GM12878 (cell line): ENCODE data around the gene CENPQ. TPM values are rescaled to one million over a fixed set of nuclear protein-coding genes. Genes with fewer than 3 reads are reported as not detected.

Experiments used
- ATAC-seq: fragments of 200-7000 bp; cut with Tn5 transposase; 3 replicates; pipeline ENCODE4 v1.9.1; 2020; ENCODE audit warnings: mild to moderate bottlenecking, moderate library complexity
- BruUV-seq: library from RNA; stranded (reverse); fragments of 400-500 nt; replicated peaks from 2 replicates; lab custom pipeline; 2021; lab: Mats Ljungman, UMichigan
- CTCF ChIA-PET: fragments of 300-600 bp; sonication (Branson Sonifier 250); formaldehyde crosslinking; extraction: SDS; loops from one replicate; lab custom pipeline; 2021; ENCODE audit warnings: inconsistent platforms; lab: Yijun Ruan, JAX
- POLR2A ChIA-PET: fragments of 350-600 bp; formaldehyde crosslinking; extraction: SDS; loops from one replicate; lab custom pipeline; 2021; ENCODE audit warnings: inconsistent platforms; lab: Charles Lee
- RAD21 ChIA-PET: fragments of 300-600 bp; sonication (Branson Sonifier 250); formaldehyde crosslinking; loops from one replicate; lab custom pipeline; 2023; ENCODE audit warnings: antibody characterized with exemption; ENCODE audit not compliant: unreplicated experiment; lab: Charles Lee
- SMC1A ChIA-PET: fragments of 300-600 bp; sonication (Branson Sonifier 250); formaldehyde crosslinking; loops from one replicate; lab custom pipeline; 2023; ENCODE audit not compliant: unreplicated experiment, uncharacterized antibody; lab: Charles Lee
- DNase-seq: peaks from one replicate; pipeline ENCODE4 v3.0.0-alpha.2; 2011; ENCODE audit warnings: low read depth, low spot score
- FAIRE-seq: peaks from 3 replicates; lab custom pipeline; 2011; peaks lifted over from hg19 to GRCh38; lab: Jason Lieb, UNC
- H2AFZ ChIP-seq: 2 replicates; pipeline ENCODE4 v1.6.0; 2011; ENCODE audit warnings: low read depth, low read length, control low read depth; ENCODE audit not compliant: control insufficient read depth
- H3K27ac ChIP-seq: 2 replicates; pipeline ENCODE4 v1.5.1; 2011; ENCODE audit warnings: control low read depth; ENCODE audit not compliant: control insufficient read depth, insufficient read depth
- H3K27me3 ChIP-seq, 2 experiments: replicated peaks in 1 of 2; 2 replicates each; pipeline versions ENCODE4 v1.6.0 to v1.6.1; 2011; ENCODE audit warnings: low read length in 1 of 2; ENCODE audit not compliant: control insufficient read depth in 2 of 2, insufficient read depth in 2 of 2
- H3K36me3 ChIP-seq, 2 experiments: 2 replicates each; pipeline ENCODE4 v1.5.1; 2011; ENCODE audit warnings: low read length in 1 of 2; ENCODE audit not compliant: control insufficient read depth in 2 of 2, insufficient read depth in 2 of 2
- H3K4me1 ChIP-seq: 2 replicates; pipeline ENCODE4 v1.6.1; 2011; ENCODE audit warnings: mild to moderate bottlenecking, low read length, moderate library complexity, mixed read lengths; ENCODE audit not compliant: control insufficient read depth, insufficient read depth
- H3K4me2 ChIP-seq: 2 replicates; pipeline ENCODE4 v1.6.0; 2011; ENCODE audit warnings: control low read depth; ENCODE audit not compliant: control insufficient read depth, insufficient read depth
- H3K4me3 ChIP-seq: fragments of 200-600 bp; sonication (generic); 2 replicates; pipeline ENCODE4 v1.5.1; 2016
- H3K79me2 ChIP-seq: 2 replicates; pipeline ENCODE4 v1.6.0; 2011; ENCODE audit warnings: low read length; ENCODE audit not compliant: control insufficient read depth, insufficient read depth
- H3K9ac ChIP-seq: 2 replicates; pipeline ENCODE4 v1.8.0; 2011; ENCODE audit warnings: low read length, control low read depth, mixed read lengths; ENCODE audit not compliant: control insufficient read depth, insufficient read depth
- H3K9me3 ChIP-seq: replicated peaks from 3 replicates; pipeline ENCODE4 v1.5.1; 2011; ENCODE audit warnings: mild to moderate bottlenecking, low read length; ENCODE audit not compliant: control insufficient read depth, insufficient read depth
- H4K20me1 ChIP-seq: 2 replicates; pipeline ENCODE4 v1.6.0; 2011; ENCODE audit not compliant: control insufficient read depth, insufficient read depth
- ATF3 ChIP-seq: IDR thresholded peaks from 2 replicates; pipeline ENCODE4 v1.6.1; 2011; ENCODE audit warnings: low read depth, mild to moderate bottlenecking, low read length, moderate library complexity, borderline replicate concordance; ENCODE audit errors: extremely low read depth
- ETV6 ChIP-seq, 2 experiments: fragments of 450-650 bp in 1 of 2; IDR thresholded peaks in 1 of 2; conservative IDR thresholded peaks in 1 of 2; 2 replicates each; pipeline ENCODE4 v1.6.1; 2014; ENCODE audit warnings: antibody characterized with exemption in 1 of 2, borderline replicate concordance in 1 of 2, low read depth in 1 of 2, mild to moderate bottlenecking in 1 of 2, moderate library complexity in 1 of 2
- EZH2 ChIP-seq: IDR thresholded peaks from 2 replicates; pipeline ENCODE4 v1.6.1; 2012; ENCODE audit warnings: low read depth, mild to moderate bottlenecking, control low read depth, inconsistent platforms, low read length, borderline replicate concordance; ENCODE audit not compliant: control insufficient read depth
- IRF4 ChIP-seq: IDR thresholded peaks from 2 replicates; pipeline ENCODE4 v1.6.1; 2011; ENCODE audit warnings: low read depth, low read length
- MTA3 ChIP-seq: IDR thresholded peaks from 2 replicates; pipeline ENCODE4 v1.6.1; 2012; ENCODE audit warnings: low read length, inconsistent platforms, borderline replicate concordance
- MYC ChIP-seq: IDR thresholded peaks from 2 replicates; pipeline ENCODE4 v1.6.1; 2011; ENCODE audit warnings: mild to moderate bottlenecking, low read length, moderate library complexity, inconsistent platforms; ENCODE audit not compliant: insufficient read depth, insufficient replicate concordance, insufficient read length, severe bottlenecking
- POLR2A ChIP-seq: IDR thresholded peaks from 2 replicates; pipeline ENCODE4 v1.6.1; 2011; ENCODE audit warnings: low read depth, mild to moderate bottlenecking, low read length
- SIX5 ChIP-seq: IDR thresholded peaks from 2 replicates; pipeline ENCODE4 v1.6.1; 2011; ENCODE audit warnings: mild to moderate bottlenecking, low read depth, low read length, moderate library complexity; ENCODE audit not compliant: severe bottlenecking
- SMAD5 ChIP-seq: IDR thresholded peaks from 2 replicates; pipeline ENCODE4 v1.6.1; 2016; ENCODE audit warnings: antibody characterized with exemption, low read depth
- SP1 ChIP-seq: IDR thresholded peaks from one replicate; pipeline ENCODE4 v1.6.1; 2011; ENCODE audit warnings: low read depth, low read length
- SREBF2 ChIP-seq: IDR thresholded peaks from 2 replicates; pipeline ENCODE4 v1.6.1; 2012; ENCODE audit warnings: mild to moderate bottlenecking, low read length
- STAT1 ChIP-seq: fragments of 450-650 bp; conservative IDR thresholded peaks from 2 replicates; pipeline ENCODE4 v1.6.1; 2014; ENCODE audit warnings: antibody characterized with exemption, mild to moderate bottlenecking
- STAT3 ChIP-seq: IDR thresholded peaks from 2 replicates; pipeline ENCODE4 v1.6.1; 2011; ENCODE audit warnings: low read depth, low read length, improper control_type of control experiment
- ZNF274 ChIP-seq: IDR thresholded peaks from one replicate; pipeline ENCODE4 v1.8.0; 2011; ENCODE audit not compliant: insufficient read length, insufficient read depth
- ZNF384 ChIP-seq: IDR thresholded peaks from 2 replicates; pipeline ENCODE4 v1.6.1; 2012; ENCODE audit warnings: low read depth, mild to moderate bottlenecking, low read length, improper control_type of control experiment, borderline replicate concordance
- ZSCAN29 ChIP-seq: fragments of 450-650 bp; IDR thresholded peaks from 2 replicates; pipeline ENCODE4 v1.6.1; 2017; ENCODE audit warnings: mild to moderate bottlenecking, moderate library complexity
- WGBS: methylation state at CpG from one replicate; pipeline ENCODE4 v1.1.6; 2016; ENCODE audit warnings: low lambda C conversion rate; ENCODE audit not compliant: insufficient replicate concordance, insufficient coverage; ENCODE audit errors: missing lambda C conversion rate; 5-methylcytosine and 5-hydroxymethylcytosine counted together
- in situ Hi-C: fragments of 300-500 bp; cut with MboI; formaldehyde crosslinking; loops from 9 replicates; pipeline ENCODE4 v1.14.3; 2018; ENCODE audit warnings: mixed read lengths
- intact Hi-C: fragments of 100-400 bp; cut with micrococcal nuclease; formaldehyde crosslinking; loops from one replicate; pipeline ENCODE4 v1.14.2; 2022; ENCODE audit not compliant: unreplicated experiment
- polyA plus RNA-seq, 11 experiments: library from polyadenylated mRNA; depleted of rRNA in 4 of 11; unstranded in 6 of 11; stranded (reverse) in 5 of 11; fragments of >200 nt; fragmentation: Nextera tagmentation in 4 of 11; fragmentation: Illumina TruSeq in 1 of 11; extraction: Ambion mirVana in 4 of 11; extraction: Trizol in 1 of 11; gene quantifications; 1 replicate in 1 of 11; 2 replicates in 10 of 11; pipeline versions ENCODE4 v1.2.1 to v1.2.3, GENCODE V29; 2011 to 2016; ENCODE audit warnings: inconsistent platforms in 2 of 11, missing spikeins in 2 of 11, low read depth in 1 of 11
- total RNA-seq, 4 experiments: library from RNA; depleted of rRNA in 3 of 4; stranded (reverse); fragments of >200 nt in 3 of 4; fragmentation: Illumina TruSeq in 1 of 4; extraction: Trizol in 1 of 4; gene quantifications; 2 replicates each; pipeline versions ENCODE4 v1.2.1 to v1.2.3, GENCODE V29; 2013 to 2021
- TF ChIP-seq, protein P1 (sequence below): IDR thresholded peaks from 2 replicates; pipeline ENCODE4 v1.6.1; 2011; ENCODE audit warnings: borderline replicate concordance, low read depth, mild to moderate bottlenecking, moderate library complexity, mixed read lengths, low read length; ENCODE audit not compliant: insufficient read depth; ENCODE audit errors: extremely low read length

Gene CENPQ
- total and polyA plus RNA-seq, 10 of the 15 experiments (the other 5 are each of a cell fraction or from before 2014, with no cell fraction given) = 7.4 to 34.2 (median 17.8) TPM

DNA sequence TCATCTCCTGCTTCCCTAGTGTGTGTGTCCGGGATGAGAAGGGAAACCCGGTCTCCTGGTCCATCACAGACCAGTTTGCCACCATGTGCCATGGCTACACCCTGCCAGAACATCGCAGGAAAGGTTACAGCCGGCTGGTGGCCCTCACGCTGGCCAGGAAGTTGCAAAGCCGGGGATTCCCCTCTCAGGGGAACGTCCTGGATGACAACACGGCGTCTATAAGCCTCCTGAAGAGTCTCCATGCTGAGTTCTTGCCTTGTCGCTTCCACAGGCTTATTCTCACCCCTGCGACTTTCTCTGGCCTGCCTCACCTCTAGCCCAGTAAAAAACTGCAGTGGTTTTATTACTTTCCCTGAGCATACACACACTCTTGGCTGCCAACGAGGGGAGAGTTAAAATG lies 63.4 kb downstream of the CENPQ start:
- Histone ChIP-seq H3K27ac (no peak overlapping the region), H3K4me2 (no peak overlapping the region), H2AFZ (no peak overlapping the region), H3K4me3 (no peak overlapping the region), H3K4me1 (no peaks in the 10 kb centered on the region), H3K27me3 (no peaks in the 10 kb centered on the region), H3K79me2 (no peaks in the 10 kb centered on the region), H3K9me3 (no peaks in the 10 kb centered on the region), H4K20me1 (no peaks in the 10 kb centered on the region), H3K36me3 (no peaks in the 10 kb centered on the region), H3K9ac (no peak overlapping the region)
- no peak for FAIRE-seq
- ChIA-PET RAD21 (no interaction called here), POLR2A (interaction anchor here (1.0 kb wide), 1 partner anchor 9 kb away, joined by 3 read pairs; no protein-coding TSS in a partner anchor), SMC1A (no interaction called here), CTCF (no interaction called here)
- BruUV-seq = no TSS peak
- no peak for TF ChIP-seq MYC
- TF ChIP-seq SMAD5 = no peak
- no peak for TF ChIP-seq SREBF2
- TF ChIP-seq MTA3 = no peak
- no peak for TF ChIP-seq SP1
- TF ChIP-seq ZSCAN29 = no peak
- TF ChIP-seq ETV6 (conservative IDR thresholded peaks at IDR 0.05 in 1 of 2, IDR thresholded peaks at IDR 0.05 in 1 of 2; ENCODE audit: borderline replicate concordance in 1 of 2, low read depth in 1 of 2) = no peak
- intact Hi-C loops (no loop called here), in situ Hi-C loops (loop anchor here (5.0 kb wide), 1 partner anchor 81 kb away; no protein-coding TSS in a partner anchor)
- 26% methylated on average over 12 of the region's 12 CpGs for WGBS
- no peak for ATAC-seq
- DNase-seq = no peak

DNA sequence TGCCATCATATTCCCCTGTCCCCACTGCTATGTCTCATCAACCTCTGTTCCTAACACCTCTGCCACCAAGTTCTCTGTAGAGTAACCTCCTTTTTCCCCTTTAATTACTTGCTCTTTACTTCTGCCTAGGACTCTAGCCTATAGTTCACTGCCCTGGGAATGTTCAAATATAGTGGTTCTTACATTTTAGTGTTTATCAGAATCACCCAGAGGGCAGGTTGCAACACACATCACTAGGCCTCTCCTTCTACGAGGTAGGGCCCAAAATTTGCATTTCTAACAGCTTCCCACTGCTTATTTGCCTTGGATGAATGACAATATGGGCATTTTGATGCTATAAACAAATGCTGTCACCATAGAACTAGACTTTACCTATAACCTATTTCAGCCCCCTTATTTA lies 64.2 kb downstream of the CENPQ start:
- RAD21 ChIA-PET = no interaction called here
- intact Hi-C loops (no loop called here), in situ Hi-C loops (loop anchor here (5.0 kb wide), 1 partner anchor 80 kb away; no protein-coding TSS in a partner anchor)
- Histone ChIP-seq H3K9ac (no peak overlapping the region), H3K4me1 (no peaks in the 10 kb centered on the region), H3K27ac (no peak overlapping the region), H2AFZ (no peak overlapping the region), H3K4me3 (no peak overlapping the region), H3K9me3 (no peaks in the 10 kb centered on the region), H3K27me3 (no peaks in the 10 kb centered on the region), H3K79me2 (no peaks in the 10 kb centered on the region), H4K20me1 (no peaks in the 10 kb centered on the region), H3K36me3 (no peaks in the 10 kb centered on the region), H3K4me2 (no peak overlapping the region)
- SMC1A ChIA-PET = no interaction called here
- TF ChIP-seq ATF3 (no peak), ZNF384 (no peak), EZH2 (no peak), SP1 (no peak), SIX5 (no peak), STAT3 (no peak), IRF4 (no peak), STAT1 (no peak), ZNF274 (no peak), POLR2A (no peak)
- TF ChIP-seq, protein P1, sequence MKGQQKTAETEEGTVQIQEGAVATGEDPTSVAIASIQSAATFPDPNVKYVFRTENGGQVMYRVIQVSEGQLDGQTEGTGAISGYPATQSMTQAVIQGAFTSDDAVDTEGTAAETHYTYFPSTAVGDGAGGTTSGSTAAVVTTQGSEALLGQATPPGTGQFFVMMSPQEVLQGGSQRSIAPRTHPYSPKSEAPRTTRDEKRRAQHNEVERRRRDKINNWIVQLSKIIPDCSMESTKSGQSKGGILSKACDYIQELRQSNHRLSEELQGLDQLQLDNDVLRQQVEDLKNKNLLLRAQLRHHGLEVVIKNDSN = no peak
- DNase-seq (no peak), ATAC-seq (no peak), FAIRE-seq (no peak)
- BruUV-seq = no TSS peak
- POLR2A ChIA-PET = interaction anchor here (1.0 kb wide), 1 partner anchor 9 kb away, joined by 3 read pairs; no protein-coding TSS in a partner anchor
- WGBS = 6% methylated on average over 1 of the region's 1 CpG
- CTCF ChIA-PET = interaction anchor here (1.7 kb wide), 1 partner anchor 8 kb away, joined by 5 read pairs; no protein-coding TSS in a partner anchor
